HepG2 (cell line): ENCODE measurements around the gene COL5A1. TPM values are rescaled to one million over a fixed set of nuclear protein-coding genes. Genes with fewer than 3 reads are reported as not detected.

Experiments
- ATAC-seq: fragments of 200-7000 bp; cut with Tn5 transposase; 3 replicates; pipeline ENCODE4 v1.9.1; 2020; ENCODE audit warnings: mild to moderate bottlenecking, moderate library complexity
- BruUV-seq: library from RNA; stranded (reverse); fragments of 400-500 nt; replicated peaks from 2 replicates; lab custom pipeline; 2021; lab: Mats Ljungman, UMichigan
- CTCF ChIA-PET: fragments of 300-600 bp; formaldehyde crosslinking; extraction: SDS; loops from one replicate; lab custom pipeline; 2021; ENCODE audit warnings: low total read pairs, inconsistent platforms, low intra/inter-chr PET ratio; lab: Yijun Ruan, JAX
- POLR2A ChIA-PET: fragments of 350-600 bp; sonication (Branson Sonifier 250); formaldehyde crosslinking; loops from one replicate; lab custom pipeline; 2020; ENCODE audit warnings: antibody characterized with exemption, inconsistent platforms; lab: Yijun Ruan, JAX
- DNase-seq: peaks from one replicate; pipeline ENCODE4 v3.0.0-alpha.2; 2015; ENCODE audit warnings: low spot score
- FAIRE-seq: peaks from 3 replicates; lab custom pipeline; 2011; peaks lifted over from hg19 to GRCh38; lab: Jason Lieb, UNC
- H2AFZ ChIP-seq: one replicate; pipeline ENCODE4 v1.6.1; 2011; ENCODE audit warnings: low read length, inconsistent platforms
- H3K27ac ChIP-seq: fragments of 300-600 bp; 3 replicates; pipeline ENCODE4 v1.8.0; 2011; ENCODE audit warnings: mixed run types, mild to moderate bottlenecking, mixed read lengths, low read length, inconsistent platforms; ENCODE audit not compliant: insufficient read depth; ENCODE audit errors: extremely low read length
- H3K27me3 ChIP-seq, 2 experiments: fragments of 200-600 bp in 1 of 2; 2 replicates in 1 of 2; 3 replicates in 1 of 2; pipeline versions ENCODE4 v1.6.0 to v1.8.0; 2011; ENCODE audit warnings: low read length in 2 of 2, mild to moderate bottlenecking in 2 of 2, moderate library complexity in 2 of 2, inconsistent platforms in 1 of 2; ENCODE audit not compliant: insufficient read depth in 2 of 2, control insufficient read depth in 1 of 2
- H3K36me3 ChIP-seq, 2 experiments: fragments of 200-600 bp in 1 of 2; replicated peaks in 1 of 2; 2 replicates in 1 of 2; 3 replicates in 1 of 2; pipeline versions ENCODE4 v1.5.1 to v1.8.0; 2011; ENCODE audit warnings: low read length in 2 of 2, inconsistent platforms in 1 of 2; ENCODE audit not compliant: insufficient read depth in 2 of 2, control insufficient read depth in 1 of 2
- H3K4me1 ChIP-seq: 2 replicates; pipeline ENCODE4 v1.5.1; 2012; ENCODE audit warnings: low read length, inconsistent platforms; ENCODE audit not compliant: insufficient read depth
- H3K4me2 ChIP-seq: 2 replicates; pipeline ENCODE4 v1.6.0; 2011; ENCODE audit warnings: low read depth, low read length, inconsistent platforms
- H3K4me3 ChIP-seq, 3 experiments: fragments of 200-600 bp in 1 of 3; sonication (generic), shearing (Covaris generic) in 1 of 3; replicated peaks in 1 of 3; 2 replicates each; pipeline ENCODE4 v1.5.1; 2011 to 2016; ENCODE audit warnings: low read length in 3 of 3, inconsistent platforms in 2 of 3, low read depth in 2 of 3, mild to moderate bottlenecking in 2 of 3, control low read depth in 1 of 3, mixed read lengths in 1 of 3; ENCODE audit not compliant: insufficient read depth in 1 of 3
- H3K79me2 ChIP-seq: one replicate; pipeline ENCODE4 v1.6.1; 2011; ENCODE audit warnings: low read length, inconsistent platforms; ENCODE audit not compliant: insufficient read depth
- H3K9ac ChIP-seq: 2 replicates; pipeline ENCODE4 v1.6.0; 2011; ENCODE audit warnings: mild to moderate bottlenecking, low read depth, low read length, inconsistent platforms; ENCODE audit not compliant: insufficient read depth
- H3K9me3 ChIP-seq: 2 replicates; pipeline ENCODE4 v1.5.1; 2012; ENCODE audit warnings: mild to moderate bottlenecking, low read length
- H4K20me1 ChIP-seq: 2 replicates; pipeline ENCODE4 v1.6.0; 2011; ENCODE audit warnings: inconsistent platforms, mild to moderate bottlenecking, low read length, moderate library complexity; ENCODE audit not compliant: insufficient read depth
- CHD2 ChIP-seq: IDR thresholded peaks from 2 replicates; pipeline ENCODE4 v1.6.1; 2011; ENCODE audit warnings: low read depth, low read length, improper control_type of control experiment
- CREB1 ChIP-seq, 2 experiments: fragments of 450-650 bp in 1 of 2; IDR thresholded peaks; 2 replicates each; pipeline ENCODE4 v1.6.1; 2016 to 2017; ENCODE audit warnings: control low read depth in 1 of 2, mild to moderate bottlenecking in 1 of 2, missing compliant biosample characterization in 1 of 2, missing genetic modification characterization in 1 of 2
- HES4 ChIP-seq: sonication (generic); formaldehyde crosslinking; IDR thresholded peaks from 2 replicates; pipeline ENCODE4 v1.9.0; 2021; ENCODE audit warnings: mild to moderate bottlenecking, missing genetic modification reagents, borderline replicate concordance
- HMGA1 ChIP-seq: sonication (generic); formaldehyde crosslinking; conservative IDR thresholded peaks from 2 replicates; pipeline ENCODE4 v1.4.0; 2020; ENCODE audit warnings: missing genetic modification reagents
- KLF16 ChIP-seq, 2 experiments: sonication (generic) in 1 of 2; formaldehyde crosslinking in 1 of 2; IDR thresholded peaks; 2 replicates each; pipeline versions ENCODE4 v1.6.1 to v1.8.0; 2016 to 2023; ENCODE audit warnings: missing genetic modification reagents in 2 of 2, missing compliant biosample characterization in 1 of 2
- MYC ChIP-seq: sonication (generic); formaldehyde crosslinking; IDR thresholded peaks from 2 replicates; pipeline ENCODE4 v1.9.0; 2021; ENCODE audit warnings: missing genetic modification reagents, borderline replicate concordance
- PHF5A ChIP-seq: IDR thresholded peaks from one replicate; pipeline ENCODE4 v1.6.1; 2018; ENCODE audit warnings: low read depth, missing genetic modification reagents; ENCODE audit not compliant: unreplicated experiment
- RBM39 ChIP-seq: fragments of 200-400 bp; formaldehyde crosslinking; IDR thresholded peaks from one replicate; pipeline ENCODE4 v1.6.1; 2018; ENCODE audit warnings: antibody characterized with exemption, mild to moderate bottlenecking, low read depth, low read length; ENCODE audit not compliant: poor library complexity, severe bottlenecking
- SALL2 ChIP-seq: sonication (generic); formaldehyde crosslinking; IDR thresholded peaks from 2 replicates; pipeline ENCODE4 v1.8.1; 2023; ENCODE audit warnings: mild to moderate bottlenecking, missing genetic modification reagents, inconsistent platforms
- U2AF1 ChIP-seq: fragments of 200-400 bp; formaldehyde crosslinking; optimal IDR thresholded peaks from 2 replicates; pipeline ENCODE3; 2017; ENCODE audit warnings: mild to moderate bottlenecking, low read depth, low read length
- ZBTB8A ChIP-seq: sonication (generic); formaldehyde crosslinking; IDR thresholded peaks from 2 replicates; pipeline ENCODE4 v1.4.0; 2020; ENCODE audit warnings: mild to moderate bottlenecking, low read depth, missing genetic modification reagents, borderline replicate concordance
- ZKSCAN8 ChIP-seq: IDR thresholded peaks from 2 replicates; pipeline ENCODE4 v1.6.1; 2016; ENCODE audit warnings: borderline replicate concordance, missing genetic modification reagents, missing compliant biosample characterization
- ZNF672 ChIP-seq: sonication (generic); formaldehyde crosslinking; IDR thresholded peaks from 2 replicates; pipeline ENCODE4 v1.8.1; 2022; ENCODE audit warnings: missing genetic modification reagents
- WGBS: methylation state at CpG from one replicate; pipeline ENCODE4 v1.1.6; 2017; ENCODE audit warnings: low lambda C conversion rate; 5-methylcytosine and 5-hydroxymethylcytosine counted together
- in situ Hi-C: cut with HindIII; loops from 2 replicates; pipeline ENCODE4 v1.10.0; 2017; ENCODE audit warnings: low pct_unique_long_range_greater_than_20kb; ENCODE audit not compliant: extremely low pct_ligation_motif_present
- intact Hi-C: fragments of 100-400 bp; cut with micrococcal nuclease; formaldehyde crosslinking; loops from one replicate; pipeline ENCODE4 v1.10.0; 2022; ENCODE audit not compliant: unreplicated experiment
- polyA plus RNA-seq, 8 experiments: library from polyadenylated mRNA; depleted of rRNA in 3 of 8; stranded (reverse) in 7 of 8; unstranded in 1 of 8; fragments of >200 nt; fragmentation: Illumina TruSeq in 4 of 8; extraction: Trizol in 4 of 8; gene quantifications; 2 replicates each; pipeline versions ENCODE4 v1.2.1 to v1.2.3, GENCODE V29; 2011 to 2016; ENCODE audit warnings: low read depth in 4 of 8, missing spikeins in 1 of 8, mixed read lengths in 1 of 8; ENCODE audit not compliant: insufficient read depth in 1 of 8
- total RNA-seq, 5 experiments: library from RNA; depleted of rRNA; stranded (reverse); fragments of >200 nt; fragmentation: Illumina TruSeq; extraction: Trizol; gene quantifications; 2 replicates each; pipeline ENCODE4 v1.2.3, GENCODE V29; 2016; ENCODE audit warnings: low read depth in 1 of 5
- TF ChIP-seq, protein P1 (sequence below): sonication (generic); formaldehyde crosslinking; IDR thresholded peaks from 2 replicates; pipeline ENCODE4 v1.9.0; 2022; ENCODE audit warnings: missing genetic modification reagents, mild to moderate bottlenecking, borderline replicate concordance
- TF ChIP-seq, protein P2 (sequence below): sonication (generic); formaldehyde crosslinking; conservative IDR thresholded peaks from 2 replicates; pipeline ENCODE4 v1.4.0; 2020; ENCODE audit warnings: missing genetic modification reagents
- TF ChIP-seq, protein P3 (sequence below): sonication (generic); formaldehyde crosslinking; IDR thresholded peaks from 2 replicates; pipeline ENCODE4 v1.4.0; 2020; ENCODE audit warnings: missing genetic modification reagents

The COL5A1 gene
- total and polyA plus RNA-seq, 2 of the 13 experiments (the other 11 are each of a cell fraction or from before 2014, with no cell fraction given) = not detected

DNA sequence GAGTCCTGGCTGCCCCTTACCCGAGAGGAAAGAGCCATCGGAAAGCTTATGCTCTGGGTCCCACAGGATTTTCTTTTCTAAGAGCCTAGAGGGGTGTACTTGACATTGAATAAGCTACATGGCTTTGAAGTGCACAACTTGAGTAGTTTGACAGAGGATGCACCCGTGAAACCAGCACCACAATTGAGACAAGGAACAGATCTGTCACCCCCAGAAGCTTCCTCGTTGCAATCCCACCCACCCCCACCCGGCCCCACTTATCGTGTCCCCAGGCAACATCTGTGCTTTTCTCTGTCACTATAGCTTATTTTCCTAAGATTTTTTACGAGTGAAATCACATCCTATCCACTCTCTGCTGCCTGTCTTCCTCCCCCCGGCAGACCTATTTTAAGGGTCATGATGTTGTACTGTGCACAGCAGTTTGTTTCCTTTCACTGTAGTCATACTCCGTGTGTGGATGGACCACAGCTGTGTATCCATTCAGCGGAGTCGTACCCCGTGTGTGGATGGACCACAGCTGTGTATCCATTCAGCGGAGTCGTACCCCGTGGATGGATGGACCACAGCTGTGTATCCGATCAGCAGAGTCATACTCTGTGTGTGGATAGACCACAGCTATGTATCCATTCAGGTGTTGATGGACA, 230.2 kb downstream of the COL5A1 start (continued):
- TF ChIP-seq, protein P1, sequence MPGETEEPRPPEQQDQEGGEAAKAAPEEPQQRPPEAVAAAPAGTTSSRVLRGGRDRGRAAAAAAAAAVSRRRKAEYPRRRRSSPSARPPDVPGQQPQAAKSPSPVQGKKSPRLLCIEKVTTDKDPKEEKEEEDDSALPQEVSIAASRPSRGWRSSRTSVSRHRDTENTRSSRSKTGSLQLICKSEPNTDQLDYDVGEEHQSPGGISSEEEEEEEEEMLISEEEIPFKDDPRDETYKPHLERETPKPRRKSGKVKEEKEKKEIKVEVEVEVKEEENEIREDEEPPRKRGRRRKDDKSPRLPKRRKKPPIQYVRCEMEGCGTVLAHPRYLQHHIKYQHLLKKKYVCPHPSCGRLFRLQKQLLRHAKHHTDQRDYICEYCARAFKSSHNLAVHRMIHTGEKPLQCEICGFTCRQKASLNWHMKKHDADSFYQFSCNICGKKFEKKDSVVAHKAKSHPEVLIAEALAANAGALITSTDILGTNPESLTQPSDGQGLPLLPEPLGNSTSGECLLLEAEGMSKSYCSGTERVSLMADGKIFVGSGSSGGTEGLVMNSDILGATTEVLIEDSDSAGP = no peak
- no peak for TF ChIP-seq ZNF672 (CRISPR knock-in tag)

DNA sequence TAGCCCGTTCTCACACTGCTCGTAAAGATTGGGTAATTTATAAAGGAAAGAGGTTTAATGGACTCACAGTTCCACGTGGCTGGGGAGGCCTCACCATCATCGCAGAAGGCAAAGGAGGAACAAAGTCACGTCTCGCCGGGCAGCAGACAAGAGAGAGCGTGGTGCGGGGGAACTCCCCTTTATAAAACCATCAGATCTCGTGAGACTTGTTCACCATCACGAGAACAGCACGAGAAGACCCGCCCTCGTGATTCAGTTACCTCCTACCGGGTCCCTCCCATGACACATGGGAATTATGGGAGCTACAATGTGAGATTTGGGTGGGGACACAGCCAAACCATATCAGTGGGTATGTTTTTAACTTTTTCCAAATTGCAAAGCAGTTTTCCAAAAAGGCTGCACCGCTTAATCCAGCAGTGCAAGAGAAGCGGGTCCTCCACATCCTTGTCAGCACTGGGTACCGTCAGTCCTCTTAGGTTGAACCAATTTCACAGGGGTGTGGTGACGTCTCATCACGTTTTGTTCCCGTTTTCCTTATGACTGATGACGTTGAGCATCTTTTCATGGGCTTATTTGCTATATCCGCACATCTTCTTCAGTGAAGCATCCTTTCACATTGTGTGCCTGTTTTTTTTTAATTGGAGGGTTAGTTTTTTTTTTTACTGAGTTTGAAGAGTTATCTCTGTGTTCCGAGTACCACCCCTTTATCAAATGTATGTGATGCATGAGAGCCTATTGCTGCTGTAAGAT, 231.1 kb downstream of the COL5A1 start:
- ChIA-PET CTCF (no interaction called here), POLR2A (no interaction called here)
- ATAC-seq (no peak), DNase-seq (no peak), FAIRE-seq (no peak)
- peaks cover 2 to 27% of the 10 kb centered on the region in 2 experiments; a peak in 2 of 5 replicates for H3K27me3 ChIP-seq
- H3K4me2 ChIP-seq = no peak overlapping the region
- no peaks in the 10 kb centered on the region for H3K9me3 ChIP-seq
- 0 out of 2 replicates have a peak, but pooled peaks have one; percentile 44 for TF ChIP-seq CHD2
- TF ChIP-seq KLF16 (CRISPR knock-in tag; IDR thresholded peaks at IDR 0.05) = no peak
- TF ChIP-seq RBM39 = no peak
- TF ChIP-seq, protein P2, sequence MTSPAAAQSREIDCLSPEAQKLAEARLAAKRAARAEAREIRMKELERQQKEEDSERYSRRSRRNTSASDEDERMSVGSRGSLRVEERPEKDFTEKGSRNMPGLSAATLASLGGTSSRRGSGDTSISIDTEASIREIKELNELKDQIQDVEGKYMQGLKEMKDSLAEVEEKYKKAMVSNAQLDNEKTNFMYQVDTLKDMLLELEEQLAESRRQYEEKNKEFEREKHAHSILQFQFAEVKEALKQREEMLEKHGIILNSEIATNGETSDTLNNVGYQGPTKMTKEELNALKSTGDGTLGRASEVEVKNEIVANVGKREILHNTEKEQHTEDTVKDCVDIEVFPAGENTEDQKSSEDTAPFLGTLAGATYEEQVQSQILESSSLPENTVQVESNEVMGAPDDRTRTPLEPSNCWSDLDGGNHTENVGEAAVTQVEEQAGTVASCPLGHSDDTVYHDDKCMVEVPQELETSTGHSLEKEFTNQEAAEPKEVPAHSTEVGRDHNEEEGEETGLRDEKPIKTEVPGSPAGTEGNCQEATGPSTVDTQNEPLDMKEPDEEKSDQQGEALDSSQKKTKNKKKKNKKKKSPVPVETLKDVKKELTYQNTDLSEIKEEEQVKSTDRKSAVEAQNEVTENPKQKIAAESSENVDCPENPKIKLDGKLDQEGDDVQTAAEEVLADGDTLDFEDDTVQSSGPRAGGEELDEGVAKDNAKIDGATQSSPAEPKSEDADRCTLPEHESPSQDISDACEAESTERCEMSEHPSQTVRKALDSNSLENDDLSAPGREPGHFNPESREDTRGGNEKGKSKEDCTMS (CRISPR knock-in tag) = no peak
- TF ChIP-seq PHF5A = no peak
- TF ChIP-seq HES4 = no peak
- no peak for TF ChIP-seq U2AF1
- TF ChIP-seq CREB1 (IDR thresholded peaks at IDR 0.05) = peak; percentile 74
- no peak for TF ChIP-seq CREB1 (CRISPR knock-in tag; IDR thresholded peaks at IDR 0.05)
- TF ChIP-seq MYC (CRISPR knock-in tag) = no peak
- TF ChIP-seq ZBTB8A (CRISPR knock-in tag) = no peak
- TF ChIP-seq, protein P3, sequence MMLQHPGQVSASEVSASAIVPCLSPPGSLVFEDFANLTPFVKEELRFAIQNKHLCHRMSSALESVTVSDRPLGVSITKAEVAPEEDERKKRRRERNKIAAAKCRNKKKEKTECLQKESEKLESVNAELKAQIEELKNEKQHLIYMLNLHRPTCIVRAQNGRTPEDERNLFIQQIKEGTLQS (CRISPR knock-in tag) = no peak
- no peak for TF ChIP-seq ZKSCAN8
- TF ChIP-seq SALL2 (CRISPR knock-in tag) = no peak
- no peak for TF ChIP-seq HMGA1 (CRISPR knock-in tag)
- no peak overlapping the region for H2AFZ ChIP-seq
- H3K4me1 ChIP-seq = no peaks in the 10 kb centered on the region
- H3K79me2 ChIP-seq = no peaks in the 10 kb centered on the region
- no peak overlapping the region for H3K9ac ChIP-seq
- no peaks in the 10 kb centered on the region for H4K20me1 ChIP-seq
- H3K4me3 ChIP-seq = no peak overlapping the region
- in situ Hi-C loops (no loop called here), intact Hi-C loops (no loop called here)
- no TSS peak for BruUV-seq
- H3K27ac ChIP-seq = no peak overlapping the region
- H3K36me3 ChIP-seq = no peaks in the 10 kb centered on the region
- WGBS = 17% methylated on average over 19 of the region's 24 CpGs
